Measurements from ENCODE around the gene SULF2.

Gene SULF2

DNA sequence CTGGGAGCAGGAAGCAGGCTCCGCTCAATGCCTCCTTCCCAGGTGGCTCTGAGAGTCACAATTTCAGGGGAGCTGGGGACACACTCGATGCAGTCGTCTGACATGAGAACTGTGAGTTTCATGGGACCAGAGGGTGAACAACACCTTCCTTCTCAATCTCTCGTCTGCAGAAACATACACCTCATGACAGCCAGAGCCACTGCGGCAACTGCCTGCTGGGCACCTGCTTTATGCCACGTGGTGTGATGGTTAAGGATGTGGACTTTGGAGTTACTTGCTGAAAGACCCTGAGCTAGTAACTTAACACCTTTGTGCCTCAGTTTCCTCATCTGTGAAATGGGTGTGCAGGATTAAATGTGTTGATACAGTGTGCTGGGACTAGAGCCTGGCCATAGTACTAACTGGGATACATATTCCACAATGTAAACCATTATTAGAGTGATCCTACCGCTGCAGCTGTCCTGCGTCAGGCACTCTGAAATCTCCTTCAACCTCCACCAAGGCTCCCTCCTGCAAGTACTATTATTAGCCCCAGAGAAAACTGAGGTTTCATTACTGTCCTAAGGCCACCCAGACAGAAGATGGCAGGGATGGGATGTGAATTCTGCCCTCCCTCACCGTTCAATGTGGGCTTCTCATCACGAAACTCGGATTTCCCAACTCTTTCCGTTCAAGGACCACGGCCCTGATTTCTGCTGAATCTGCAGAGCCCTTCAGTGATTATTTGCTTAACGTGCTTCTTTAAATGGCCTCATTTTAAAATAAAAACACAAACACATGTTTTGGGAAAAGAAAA lies 24.4 kb downstream of the SULF2 start:
- DNase-seq, result no peak

DNA sequence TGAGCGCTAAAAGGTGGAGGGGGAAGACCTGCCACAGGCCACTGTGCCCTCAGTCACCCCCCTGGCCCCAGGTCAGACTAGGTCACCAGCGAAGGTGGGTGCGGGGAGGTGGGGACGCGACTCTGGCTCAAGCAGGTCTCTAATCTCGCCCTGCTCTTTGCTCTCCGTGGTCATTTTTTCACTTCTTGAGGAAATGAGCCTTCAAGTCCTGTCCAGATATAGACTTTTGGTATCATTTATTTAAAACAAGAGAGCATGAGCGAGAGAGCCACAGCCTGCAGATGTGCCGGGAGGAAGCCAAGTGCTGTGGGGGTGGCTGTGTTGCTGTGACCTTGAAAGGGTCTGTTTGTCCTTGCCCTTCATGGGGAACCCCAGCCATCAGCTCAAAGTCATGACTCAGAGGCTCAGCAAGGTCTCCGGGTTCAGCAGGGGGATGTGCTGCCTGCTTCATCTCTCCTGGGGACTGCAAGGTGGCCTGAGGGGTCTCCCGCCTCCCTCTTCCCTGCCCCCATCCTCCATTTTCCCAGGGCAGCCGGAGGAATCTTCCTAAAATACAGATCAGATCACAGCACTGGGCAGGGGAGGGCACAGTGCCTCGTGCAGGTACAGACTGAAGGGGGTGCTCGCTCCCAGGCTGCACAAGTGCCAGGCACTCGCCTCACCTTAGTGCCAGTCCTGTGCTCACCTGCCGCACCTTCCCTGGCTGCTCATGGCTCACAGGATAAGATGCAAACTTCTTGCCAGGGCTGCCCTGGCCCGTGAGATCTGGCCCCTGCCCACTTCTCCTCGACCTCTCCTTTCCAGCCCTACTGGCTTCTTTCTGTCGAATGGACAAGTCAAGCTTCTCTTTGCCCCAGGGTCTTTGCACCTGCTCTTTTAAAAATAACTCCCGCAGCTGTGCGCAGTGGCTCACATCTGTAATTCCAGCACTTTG lies 26.5 kb downstream of the SULF2 start:
- no peak for DNase-seq

DNA sequence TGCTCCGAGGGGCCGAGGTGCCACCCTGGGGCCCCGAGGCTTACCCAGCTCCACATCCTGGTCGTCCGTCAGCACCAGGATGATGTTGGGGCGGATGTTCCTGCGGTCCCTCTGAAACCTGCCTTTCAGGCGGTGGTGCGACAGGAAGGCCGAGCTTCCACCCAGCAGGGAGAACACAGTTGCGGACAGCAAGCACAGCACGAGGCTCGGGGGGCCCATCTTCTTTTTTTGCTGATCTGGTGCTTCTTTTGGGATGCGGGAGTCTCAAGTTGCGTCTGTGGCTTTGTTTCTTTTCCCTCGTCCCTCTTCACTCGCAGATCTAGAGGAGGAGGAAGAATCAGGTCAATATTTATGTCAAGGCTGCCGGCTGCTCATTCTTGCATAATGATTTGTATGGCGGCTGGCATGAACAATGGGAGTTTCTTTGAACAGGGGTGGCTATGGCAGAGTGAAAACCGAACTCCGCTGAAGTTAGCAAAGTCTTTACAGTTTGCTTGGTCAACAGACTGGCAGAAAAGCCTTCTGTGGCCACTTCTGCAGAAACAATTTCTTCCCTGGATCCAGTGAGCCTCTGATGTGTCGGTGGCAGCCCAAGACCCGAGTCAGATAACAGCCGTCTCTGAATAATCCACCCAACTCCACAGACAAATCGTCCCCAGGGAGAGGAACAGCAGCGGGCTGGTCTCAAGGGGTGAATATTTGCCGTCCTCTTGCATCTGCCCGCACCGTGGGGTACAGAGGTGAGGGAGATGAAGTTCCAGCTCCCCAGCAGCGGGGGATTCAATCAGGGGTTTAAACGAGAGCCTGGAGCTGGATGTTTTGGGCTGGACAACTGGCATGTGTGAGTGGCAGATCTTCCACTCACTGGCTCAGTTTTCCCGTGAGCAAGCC lies 27.9 kb downstream of the SULF2 start:
- no peak for DNase-seq

GRCh38 chr20:47754946-47755652 lies 30.2 kb downstream of the SULF2 start:
- DNase-seq, result no peak

DNA sequence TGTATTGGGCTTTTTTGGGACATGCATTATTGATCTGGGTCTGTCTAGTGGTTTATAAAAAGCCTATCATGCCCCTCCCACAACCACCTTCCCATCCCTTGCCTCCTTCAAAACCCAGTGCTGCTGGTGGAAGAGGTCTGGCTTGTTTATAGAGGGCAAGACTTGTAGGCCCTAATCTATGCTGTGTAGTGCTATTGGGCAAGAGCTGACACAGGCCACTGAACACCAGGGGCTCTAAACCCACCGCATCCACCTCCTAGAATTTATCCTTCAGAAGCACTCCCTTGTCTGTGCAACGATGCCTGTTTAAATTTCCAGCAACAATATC lies 30.9 kb downstream of the SULF2 start:
- no peak for DNase-seq

GRCh38 chr20:47753576-47754387 lies 31.5 kb downstream of the SULF2 start:
- no peak for DNase-seq

DNA sequence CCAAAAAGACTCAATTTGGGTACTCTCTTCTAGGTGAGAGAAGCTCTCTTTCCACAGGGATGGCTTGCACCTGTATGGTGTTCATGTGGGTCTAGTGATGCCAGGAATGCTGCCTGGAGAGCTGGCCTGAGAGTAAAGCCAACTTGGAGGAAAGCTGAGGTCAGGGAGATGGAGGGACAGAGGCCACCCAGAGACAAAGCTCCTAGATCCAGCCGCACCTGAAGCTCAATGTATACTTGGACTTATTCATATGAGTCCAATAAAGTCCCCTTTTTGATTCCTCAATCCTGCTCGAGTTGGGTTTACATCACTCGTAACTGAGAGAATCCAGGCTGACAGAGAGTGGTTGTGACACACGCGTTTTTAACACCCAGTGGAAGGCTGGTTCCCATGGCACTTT lies 33.8 kb downstream of the SULF2 start:
- DNase-seq, result no peak

GRCh38 chr20:47749339-47749738 lies 35.9 kb downstream of the SULF2 start:
- no peak for DNase-seq

DNA sequence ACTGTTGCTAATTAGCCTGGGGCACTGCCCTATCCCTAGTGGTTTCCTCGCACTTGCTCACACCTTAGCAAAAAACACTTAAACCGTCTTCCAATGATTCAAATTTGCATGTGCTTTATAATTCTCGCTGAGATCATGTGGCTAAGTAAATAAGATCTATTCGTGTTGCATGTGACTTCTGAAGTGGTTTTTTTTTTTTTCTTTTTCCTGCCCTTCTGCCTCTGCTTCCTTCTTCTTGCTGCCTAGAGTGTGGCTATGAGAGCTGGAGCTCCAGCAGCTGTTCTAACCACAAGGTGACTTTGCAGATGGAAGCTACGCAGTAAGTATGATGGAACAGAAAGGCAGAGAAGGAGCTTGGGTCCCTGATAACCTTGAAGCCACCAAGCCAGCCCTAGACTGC lies 36.5 kb downstream of the SULF2 start:
- DNase-seq, result no peak

- no peak for DNase-seq
These were observed 37.2 kb downstream of the SULF2 start for GRCh38 chr20:47748069-47748468.

DNA sequence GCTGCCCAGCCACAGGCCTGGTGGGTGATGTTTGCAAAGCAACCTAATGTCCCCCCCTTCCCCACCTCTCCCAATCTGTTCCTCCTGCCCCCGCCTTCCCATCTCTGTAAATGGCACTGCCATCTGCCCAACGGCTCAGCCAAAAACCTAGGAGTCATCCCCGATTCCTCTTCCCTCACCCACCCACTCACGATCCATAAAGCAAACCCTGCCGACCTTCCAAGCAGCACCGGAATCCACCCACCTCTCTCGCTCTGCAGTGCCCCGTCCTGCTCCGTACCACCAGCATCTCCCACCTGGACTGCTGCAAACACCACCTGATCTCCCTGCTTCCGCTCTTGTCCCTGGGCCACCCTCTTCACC lies 37.6 kb downstream of the SULF2 start:
- DNase-seq, result no peak

DNA sequence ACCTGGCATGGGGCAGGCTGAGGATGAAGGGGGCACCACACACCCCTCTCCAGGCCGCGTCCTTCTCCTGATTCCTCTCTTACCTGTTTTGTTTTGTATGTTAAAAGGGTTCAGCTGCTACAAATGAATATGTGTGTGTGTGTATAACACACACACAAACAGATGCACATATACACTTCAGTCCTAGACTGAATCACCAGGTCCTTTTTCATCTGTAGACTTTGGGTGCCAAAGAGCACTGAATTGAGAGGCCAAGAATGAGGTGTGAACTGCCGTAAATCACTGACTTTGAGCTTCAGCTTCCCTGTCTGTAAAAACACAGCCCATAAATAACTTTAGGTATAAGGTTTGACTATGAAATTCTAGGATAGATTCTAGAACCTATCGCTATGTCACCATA lies 40.5 kb downstream of the SULF2 start:
- no peak for DNase-seq

GRCh38 chr20:47743671-47744070 lies 41.6 kb downstream of the SULF2 start:
- no peak for DNase-seq

DNA sequence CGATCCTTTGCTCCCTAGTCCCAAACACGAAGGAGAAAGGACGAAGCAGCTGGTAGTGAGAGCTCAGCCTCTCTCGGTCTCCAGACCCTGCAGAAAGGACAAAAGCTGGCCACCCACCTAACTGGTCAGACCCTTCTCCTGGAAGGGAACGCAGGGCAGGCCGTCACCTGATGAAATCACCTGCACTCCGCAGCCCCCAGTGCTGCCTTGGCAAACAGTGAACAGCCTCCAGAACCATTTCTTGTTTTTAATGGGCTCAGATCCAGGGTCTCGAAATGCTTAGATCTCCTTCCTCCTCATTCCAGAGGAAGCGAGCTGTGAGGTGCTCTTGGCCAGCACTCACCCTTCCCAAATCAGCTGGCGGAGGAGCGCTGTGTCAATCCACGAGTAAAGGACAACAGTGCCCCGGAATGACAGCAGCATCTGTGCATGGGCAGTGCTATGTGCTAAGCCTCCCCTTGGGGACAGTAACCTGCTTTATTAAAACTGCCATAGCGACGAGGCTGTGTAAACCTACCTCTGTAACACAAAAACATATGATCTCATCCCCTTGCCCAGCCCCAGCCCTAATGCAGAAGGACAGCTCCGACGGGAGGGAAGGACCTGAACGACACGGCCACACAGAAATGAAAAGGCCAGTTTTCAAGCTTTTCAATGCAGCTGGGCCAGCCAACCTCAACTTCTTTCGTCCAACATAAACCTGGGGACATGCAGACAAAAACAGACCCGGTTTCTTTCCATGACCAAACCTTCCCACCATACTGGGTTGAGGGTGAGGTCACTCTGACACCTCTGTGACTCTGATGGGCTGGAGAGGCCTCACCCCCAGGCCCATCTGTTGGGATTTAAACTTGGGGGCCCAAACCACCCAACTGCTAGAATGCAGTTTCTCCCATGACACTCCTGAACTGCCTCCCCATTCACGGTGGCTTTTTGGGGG lies 43.3 kb downstream of the SULF2 start:
- DNase-seq, result no peak

- peak; percentile 12 for DNase-seq
These were observed 44.5 kb downstream of the SULF2 start for GRCh38 chr20:47740862-47741184.

GRCh38 chr20:47740121-47740861 lies 45.0 kb downstream of the SULF2 start:
- DNase-seq, result no peak

DNA sequence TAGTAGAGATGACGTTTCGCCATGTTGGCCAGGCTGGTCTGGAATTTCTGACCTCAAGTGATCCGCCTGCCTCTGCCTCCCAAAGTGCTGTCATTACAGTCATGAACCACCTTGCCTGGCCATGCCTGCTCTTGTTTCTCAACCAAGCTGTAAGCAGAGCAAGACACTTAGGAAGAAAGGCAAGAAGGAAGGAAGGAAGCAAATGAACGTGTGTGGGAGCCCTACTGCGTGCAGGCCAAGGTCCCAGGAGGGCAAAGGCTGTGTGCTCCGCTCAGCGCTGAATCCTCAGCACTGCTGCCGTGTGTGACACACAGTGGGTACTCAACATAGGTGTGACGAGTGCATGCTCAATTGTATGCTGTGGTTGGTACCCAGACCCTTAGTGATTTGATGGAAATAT lies 47.4 kb downstream of the SULF2 start:
- no peak for DNase-seq

DNA sequence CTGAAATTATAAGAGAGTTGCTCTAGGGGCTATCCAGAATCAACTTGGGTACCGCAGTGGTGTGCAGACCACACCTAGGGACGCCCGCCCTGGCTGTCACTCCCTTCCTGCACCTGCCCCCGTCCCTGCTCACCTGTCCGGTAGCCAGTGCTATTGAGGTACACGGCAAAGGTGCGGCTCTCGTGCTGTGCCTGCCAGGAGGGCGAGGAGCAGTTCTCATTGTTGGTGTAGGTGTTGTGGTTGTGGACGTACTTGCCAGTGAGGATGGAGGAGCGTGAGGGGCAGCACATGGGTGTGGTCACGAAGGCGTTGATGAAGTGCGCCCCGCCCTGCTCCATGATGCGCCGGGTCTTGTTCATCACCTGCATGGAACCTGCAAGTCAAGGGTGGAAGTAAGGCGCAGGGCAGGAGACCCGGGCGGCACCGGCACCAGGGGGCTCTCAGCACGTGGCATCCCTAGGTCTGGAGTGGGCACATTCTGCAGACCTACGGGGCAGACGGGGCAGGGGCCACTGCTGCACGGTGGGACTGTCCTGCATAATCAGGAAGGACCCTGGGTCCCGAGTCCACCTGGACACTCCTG lies 48.6 kb downstream of the SULF2 start:
- no peak for DNase-seq
